ENCODE results near the gene DLX5. TPM values are rescaled to one million over a fixed set of nuclear protein-coding genes. Genes with fewer than 3 reads are reported as not detected.

DLX5 gene
- total RNA-seq, 4 donors from 2014 or later, result 0.69 to 1.3 TPM; not detected in 2

DNA sequence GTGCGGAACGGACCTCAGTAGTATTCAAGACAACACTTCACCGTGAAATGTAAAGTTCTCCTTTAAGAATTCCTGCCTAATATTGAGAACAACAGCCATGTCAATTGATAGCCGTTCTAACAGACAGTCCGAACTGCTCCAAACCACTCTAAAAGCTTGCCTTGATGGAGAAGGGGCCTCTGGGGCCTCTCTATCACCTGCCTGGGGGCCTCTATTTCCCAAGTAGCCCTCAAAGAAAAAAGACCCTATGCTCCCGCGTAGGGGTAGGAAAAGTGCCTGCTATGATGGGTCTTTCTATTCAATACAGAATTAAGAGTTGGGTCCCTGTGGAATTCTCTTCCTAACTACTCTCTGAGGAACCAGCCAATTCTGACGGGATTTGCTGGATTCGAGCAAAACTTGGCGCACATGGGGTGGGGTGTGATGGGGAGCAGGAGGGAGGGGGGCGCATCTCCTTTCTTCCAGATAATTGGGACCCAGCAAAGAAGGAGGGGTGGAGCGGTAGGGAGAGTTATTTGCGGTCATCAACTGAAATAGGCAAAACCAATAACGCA, 27.6 kb downstream of the DLX5 start:
- ATAC-seq (ENCODE audit: low FRiP score) (no peak), DNase-seq (ENCODE audit: low spot score) (no peak)
- TF ChIP-seq, protein P1, sequence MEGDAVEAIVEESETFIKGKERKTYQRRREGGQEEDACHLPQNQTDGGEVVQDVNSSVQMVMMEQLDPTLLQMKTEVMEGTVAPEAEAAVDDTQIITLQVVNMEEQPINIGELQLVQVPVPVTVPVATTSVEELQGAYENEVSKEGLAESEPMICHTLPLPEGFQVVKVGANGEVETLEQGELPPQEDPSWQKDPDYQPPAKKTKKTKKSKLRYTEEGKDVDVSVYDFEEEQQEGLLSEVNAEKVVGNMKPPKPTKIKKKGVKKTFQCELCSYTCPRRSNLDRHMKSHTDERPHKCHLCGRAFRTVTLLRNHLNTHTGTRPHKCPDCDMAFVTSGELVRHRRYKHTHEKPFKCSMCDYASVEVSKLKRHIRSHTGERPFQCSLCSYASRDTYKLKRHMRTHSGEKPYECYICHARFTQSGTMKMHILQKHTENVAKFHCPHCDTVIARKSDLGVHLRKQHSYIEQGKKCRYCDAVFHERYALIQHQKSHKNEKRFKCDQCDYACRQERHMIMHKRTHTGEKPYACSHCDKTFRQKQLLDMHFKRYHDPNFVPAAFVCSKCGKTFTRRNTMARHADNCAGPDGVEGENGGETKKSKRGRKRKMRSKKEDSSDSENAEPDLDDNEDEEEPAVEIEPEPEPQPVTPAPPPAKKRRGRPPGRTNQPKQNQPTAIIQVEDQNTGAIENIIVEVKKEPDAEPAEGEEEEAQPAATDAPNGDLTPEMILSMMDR (IDR thresholded peaks at IDR 0.05), result no peak

DNA sequence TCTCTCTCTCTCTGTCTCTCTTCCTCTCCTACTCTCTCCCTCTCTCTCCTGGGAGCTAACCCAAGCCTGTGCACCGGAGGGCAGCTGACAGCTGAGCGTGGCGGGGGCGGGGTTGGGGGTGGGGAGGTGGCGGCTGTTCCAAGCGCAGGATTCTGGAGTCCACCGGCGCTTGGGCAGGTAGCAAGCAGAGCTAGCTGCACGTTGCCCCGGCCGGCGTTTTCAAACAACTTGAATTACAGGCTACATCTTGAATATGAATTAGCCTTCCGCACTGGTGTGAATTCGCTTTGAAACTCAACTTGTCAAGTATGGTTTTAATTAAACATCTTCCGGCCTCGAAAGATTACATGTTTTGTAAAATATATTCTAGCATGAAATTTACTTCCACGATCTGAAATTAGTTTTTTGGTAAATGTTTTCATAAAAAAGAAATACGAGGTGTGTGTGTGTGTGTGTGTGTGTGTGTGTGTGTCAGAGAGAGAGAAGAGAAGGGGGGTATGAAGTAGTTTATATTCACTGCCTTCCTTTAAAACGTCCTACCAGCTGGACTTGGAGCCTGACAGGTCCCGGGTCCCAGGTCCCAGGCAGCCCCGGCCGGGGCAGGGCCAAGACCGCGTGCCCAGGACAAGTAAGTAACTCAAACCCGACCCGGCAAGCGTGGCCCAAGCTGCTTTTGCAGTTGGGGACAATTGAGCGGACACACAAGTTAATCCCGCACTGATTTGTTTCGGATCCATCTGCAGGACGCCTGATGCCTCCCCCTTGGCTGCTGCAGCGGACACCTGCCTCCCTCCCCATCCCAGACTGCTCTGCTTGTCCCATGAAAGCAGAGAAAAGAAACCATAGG, 28.3 kb downstream of the DLX5 start:
- TF ChIP-seq, protein P1 (IDR thresholded peaks at IDR 0.05), result no peak
- ATAC-seq (ENCODE audit: low FRiP score), result no peak
- DNase-seq (ENCODE audit: low spot score), result no peak

DNA sequence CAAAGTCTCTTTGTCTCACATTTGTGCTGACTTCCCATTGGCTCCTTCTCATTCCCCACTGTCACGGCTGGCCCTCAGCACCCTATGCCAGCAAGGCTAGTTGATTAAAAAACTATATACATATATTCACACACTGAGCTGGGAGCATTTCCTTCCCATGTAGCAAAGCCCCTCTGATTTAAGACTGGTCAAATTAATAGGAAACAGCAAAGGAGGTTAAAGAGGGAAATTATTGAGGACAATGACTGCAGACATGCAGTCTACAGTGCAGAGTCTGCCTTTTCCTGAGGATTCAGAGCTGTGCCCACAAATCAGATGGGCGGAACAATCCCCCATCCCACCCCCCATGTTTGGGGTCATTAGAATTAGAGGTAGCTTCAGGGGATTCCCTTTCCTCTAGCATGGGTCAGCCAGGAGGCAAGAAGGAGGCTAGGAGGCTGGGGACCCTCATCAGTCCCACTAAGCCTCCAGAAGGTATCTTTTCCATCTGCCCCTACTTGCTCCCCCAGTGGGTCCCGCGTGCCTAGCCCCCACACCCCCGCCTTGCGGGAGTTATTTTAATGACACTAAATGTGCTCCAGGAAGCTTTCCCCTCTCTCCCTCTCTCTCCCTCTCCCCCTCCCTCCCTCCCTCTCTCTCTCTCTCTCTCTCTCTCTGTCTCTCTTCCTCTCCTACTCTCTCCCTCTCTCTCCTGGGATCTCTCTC, 29.1 kb downstream of the DLX5 start:
- no peak for DNase-seq (ENCODE audit: low spot score)
- TF ChIP-seq, protein P1 (IDR thresholded peaks at IDR 0.05), result no peak

DNA sequence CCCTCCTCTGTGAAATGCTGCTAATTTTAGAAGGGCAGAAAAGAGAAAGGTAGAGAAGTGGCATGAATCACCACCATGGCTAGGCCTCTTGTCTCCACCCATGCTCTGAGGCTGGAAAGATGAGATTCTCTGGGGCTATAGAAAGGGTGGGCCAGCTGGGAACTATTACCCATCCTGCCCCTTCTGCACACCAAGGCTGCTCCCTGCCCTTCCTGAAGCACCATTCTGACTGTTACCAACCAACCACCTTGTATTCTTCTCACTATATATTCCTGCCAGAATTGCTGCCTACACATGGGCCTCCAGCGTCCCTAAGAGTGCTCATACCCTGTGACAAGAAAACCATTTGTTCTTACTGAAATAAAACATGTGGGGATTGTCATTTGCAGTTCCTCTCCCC, 30.7 kb downstream of the DLX5 start:
- ATAC-seq (ENCODE audit: low FRiP score), result no peak
- DNase-seq (ENCODE audit: low spot score), result no peak
- TF ChIP-seq, protein P1 (IDR thresholded peaks at IDR 0.05), result no peak

More for the DNA sequence above, 29.1 kb downstream of the DLX5 start:
- ATAC-seq (ENCODE audit: low FRiP score), result no peak

DNA sequence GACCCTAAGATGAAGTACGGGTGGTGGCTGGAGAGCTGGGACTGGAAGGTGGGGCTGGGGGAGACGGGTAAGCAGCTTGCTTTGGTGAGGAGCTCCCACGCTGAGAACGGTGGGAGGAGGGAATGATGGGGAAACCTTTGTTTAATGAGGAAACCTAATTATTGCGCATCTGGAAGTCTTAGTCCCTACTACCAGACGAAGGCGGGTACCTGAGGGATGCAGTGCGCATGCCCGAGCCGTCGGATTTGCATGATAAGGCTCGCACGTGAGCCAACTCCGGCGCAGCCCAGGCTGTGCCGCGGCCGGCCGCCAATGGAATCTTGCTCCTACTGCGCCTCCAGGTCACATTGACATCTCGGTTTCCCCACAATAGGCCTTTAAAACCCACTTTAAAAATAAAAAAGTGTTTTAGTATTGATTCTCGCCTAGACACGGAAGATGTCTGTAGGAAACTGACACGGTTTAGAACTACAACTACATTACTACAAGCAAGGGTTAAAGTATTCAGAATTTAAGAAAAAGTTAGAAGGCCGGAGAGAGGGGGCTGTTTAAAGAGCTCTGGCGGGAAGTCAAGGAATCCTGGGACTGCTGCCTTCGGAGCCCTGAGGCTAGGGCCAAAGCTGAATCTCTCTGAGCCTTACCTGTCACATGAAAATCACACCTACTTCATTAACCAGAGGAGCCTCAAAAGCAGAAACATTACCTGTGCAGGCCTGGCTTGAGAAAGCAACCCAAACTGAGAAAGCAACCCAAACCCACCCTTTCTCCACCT, 31.4 kb downstream of the DLX5 start:
- TF ChIP-seq, protein P1 (IDR thresholded peaks at IDR 0.05), result no peak
- ATAC-seq (ENCODE audit: low FRiP score) (no peak), DNase-seq (ENCODE audit: low spot score) (no peak)

DNA sequence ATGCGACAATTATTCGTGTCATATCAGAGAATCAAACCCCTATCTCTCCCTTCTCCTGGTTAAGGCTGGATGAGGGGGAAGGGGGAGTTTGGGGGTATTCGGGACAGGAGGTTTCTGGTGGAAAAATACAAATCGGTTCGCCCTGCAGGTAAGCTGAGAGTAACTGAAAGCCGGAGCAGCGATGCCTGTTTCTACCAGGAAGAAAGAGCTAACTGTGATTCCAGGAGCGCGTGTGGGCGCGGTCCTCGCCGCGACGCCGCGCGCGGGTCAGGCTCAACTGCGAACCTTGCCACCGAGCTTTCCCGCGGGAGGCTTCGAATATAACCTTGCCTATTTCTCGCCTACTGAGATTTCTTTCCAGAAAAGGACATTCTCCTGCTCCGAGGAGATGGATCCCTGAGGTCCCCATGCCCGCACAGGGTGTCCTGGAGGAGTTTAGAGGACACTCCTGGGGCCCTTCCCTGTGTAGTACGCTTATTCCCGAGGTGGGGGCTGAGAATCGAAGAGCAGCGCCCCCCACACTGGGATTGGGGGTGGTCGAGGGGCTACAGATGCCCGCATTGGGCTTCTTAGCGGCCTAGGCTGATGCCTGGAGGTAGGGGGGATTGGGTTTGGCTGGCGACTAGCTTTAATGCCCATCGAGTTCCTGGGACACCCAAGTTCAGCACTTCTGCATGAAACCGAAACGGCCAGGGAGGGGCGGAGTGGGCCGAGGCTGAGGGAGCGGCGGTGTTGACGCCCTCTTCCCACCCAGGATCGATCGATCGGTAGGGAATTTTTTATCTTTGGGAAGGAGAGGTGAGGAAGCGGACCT, 32.2 kb downstream of the DLX5 start:
- ATAC-seq (ENCODE audit: low FRiP score), result no peak
- DNase-seq (ENCODE audit: low spot score), result no peak
- TF ChIP-seq, protein P1 (IDR thresholded peaks at IDR 0.05), result no peak

Measured in omental fat pad (tissue), 4 donors.